K562 (cell line): ENCODE results near the gene CELA3B. TPM values are rescaled to one million over a fixed set of nuclear protein-coding genes. Genes with fewer than 3 reads are reported as not detected.

Experiments used
- ATAC-seq: fragments of 200-7000 bp; cut with Tn5 transposase; 3 replicates; pipeline ENCODE4 v1.9.1; 2020; ENCODE audit warnings: moderate library complexity
- BruUV-seq: library from RNA; stranded (reverse); fragments of 400-500 nt; replicated peaks from 2 replicates; lab custom pipeline; 2021; lab: Mats Ljungman, UMichigan
- CTCF ChIA-PET: fragments of 300-600 bp; formaldehyde crosslinking; extraction: SDS; loops from one replicate; lab custom pipeline; 2021; ENCODE audit warnings: low intra/inter-chr PET ratio; lab: Yijun Ruan, JAX
- POLR2A ChIA-PET: fragments of 300-600, 350-650 bp; sonication (Branson Sonifier 250); formaldehyde crosslinking; extraction: SDS; loops from one replicate; lab custom pipeline; 2021; ENCODE audit warnings: antibody characterized with exemption, inconsistent platforms; lab: Yijun Ruan, JAX
- DNase-seq, 4 experiments: peaks; one replicate each; pipeline versions ENCODE4 v3.0.0 to v3.0.0-alpha.2; 2011 to 2018; ENCODE audit warnings: low spot score in 3 of 4, mixed read lengths in 3 of 4; ENCODE audit errors: extremely low read depth in 1 of 4
- FAIRE-seq: peaks from 2 replicates; lab custom pipeline; 2011; peaks lifted over from hg19 to GRCh38; lab: Jason Lieb, UNC
- H2AFZ ChIP-seq: 2 replicates; pipeline ENCODE4 v1.6.0; 2011; ENCODE audit warnings: low read depth, low read length, control low read depth, inconsistent platforms
- H3K27ac ChIP-seq: fragments of 200-600 bp; 3 replicates; pipeline ENCODE4 v1.8.0; 2011; ENCODE audit warnings: low read depth, mild to moderate bottlenecking, control low read depth, inconsistent platforms, low read length, moderate library complexity, mixed read lengths; ENCODE audit errors: extremely low read depth
- H3K27me3 ChIP-seq, 2 experiments: fragments of 300-600 bp in 1 of 2; 2 replicates in 1 of 2; 3 replicates in 1 of 2; pipeline versions ENCODE4 v1.6.0 to v1.8.0; 2011; ENCODE audit warnings: inconsistent platforms in 2 of 2, low read length in 2 of 2, mild to moderate bottlenecking in 1 of 2, mixed read lengths in 1 of 2, moderate library complexity in 1 of 2; ENCODE audit not compliant: control insufficient read depth in 2 of 2, insufficient read depth in 2 of 2
- H3K36me3 ChIP-seq: fragments of 300-600 bp; 3 replicates; pipeline ENCODE4 v1.8.0; 2011; ENCODE audit warnings: mild to moderate bottlenecking, low read length, inconsistent platforms; ENCODE audit not compliant: control insufficient read depth, insufficient read depth
- H3K4me1 ChIP-seq, 2 experiments: fragments of 200-600 bp in 1 of 2; replicated peaks in 1 of 2; 2 replicates in 1 of 2; 3 replicates in 1 of 2; pipeline versions ENCODE4 v1.5.1 to v1.8.0; 2011; ENCODE audit warnings: inconsistent platforms in 2 of 2, low read length in 2 of 2, mild to moderate bottlenecking in 1 of 2, mixed read lengths in 1 of 2, moderate library complexity in 1 of 2; ENCODE audit not compliant: control insufficient read depth in 2 of 2, insufficient read depth in 2 of 2
- H3K4me2 ChIP-seq: 2 replicates; pipeline ENCODE4 v1.6.1; 2011; ENCODE audit warnings: low read length, control low read depth, inconsistent platforms, mixed read lengths; ENCODE audit not compliant: insufficient read depth
- H3K4me3 ChIP-seq: fragments of 200-600 bp; sonication (generic), shearing (Covaris generic); 2 replicates; pipeline ENCODE4 v1.5.1; 2016; ENCODE audit warnings: control low read depth, inconsistent platforms
- H3K79me2 ChIP-seq: fragments of 200-600 bp; 3 replicates; pipeline ENCODE4 v1.8.0; 2011; ENCODE audit warnings: low read length, inconsistent platforms; ENCODE audit not compliant: control insufficient read depth, insufficient read depth
- H3K9ac ChIP-seq, 2 experiments: 2 replicates each; pipeline versions ENCODE4 v1.6.0 to v1.6.1; 2011; ENCODE audit warnings: low read depth in 2 of 2, low read length in 2 of 2, control low read depth in 1 of 2, inconsistent platforms in 1 of 2, mild to moderate bottlenecking in 1 of 2, mixed read lengths in 1 of 2; ENCODE audit not compliant: insufficient read depth in 1 of 2
- H3K9me1 ChIP-seq: one replicate; pipeline ENCODE4 v1.6.0; 2011; ENCODE audit warnings: inconsistent platforms, mild to moderate bottlenecking, low read length, moderate library complexity; ENCODE audit not compliant: control insufficient read depth, insufficient read depth
- H3K9me3 ChIP-seq: replicated peaks from 2 replicates; pipeline ENCODE4 v1.5.1; 2011; ENCODE audit warnings: low read depth, low read length, inconsistent platforms; ENCODE audit not compliant: control insufficient read depth, insufficient read depth
- H4K20me1 ChIP-seq: replicated peaks from 2 replicates; pipeline ENCODE4 v1.6.1; 2011; ENCODE audit warnings: low read length, inconsistent platforms, mixed read lengths; ENCODE audit not compliant: control insufficient read depth, insufficient read depth
- ARID4B ChIP-seq: sonication (generic); formaldehyde crosslinking; IDR thresholded peaks from 2 replicates; pipeline ENCODE4 v1.8.0; 2022; ENCODE audit warnings: mild to moderate bottlenecking, missing genetic modification reagents
- CTBP1 ChIP-seq: fragments of 450-650 bp; IDR thresholded peaks from 2 replicates; pipeline ENCODE4 v1.6.1; 2016; ENCODE audit warnings: borderline replicate concordance
- ELF1 ChIP-seq: fragments of 200-800 bp; sonication (Bioruptor generic); IDR thresholded peaks from 2 replicates; pipeline ENCODE4 v1.6.1; 2016; ENCODE audit warnings: missing genetic modification characterization, missing compliant biosample characterization
- HMBOX1 ChIP-seq: sonication (generic); IDR thresholded peaks from 2 replicates; pipeline ENCODE4 v1.6.1; 2016
- KDM5B ChIP-seq: fragments of 200-600 bp; sonication (generic); IDR thresholded peaks from 2 replicates; pipeline ENCODE4 v1.6.1; 2012; ENCODE audit warnings: low read depth, mild to moderate bottlenecking, moderate library complexity, low read length, control low read depth, inconsistent platforms; ENCODE audit not compliant: insufficient replicate concordance
- NEUROD1 ChIP-seq: fragments of 150-350 bp; IDR thresholded peaks from 2 replicates; pipeline ENCODE4 v1.6.1; 2014; ENCODE audit warnings: borderline replicate concordance, low read length, low read depth; ENCODE audit not compliant: partially characterized antibody
- NKRF ChIP-seq: fragments of 450-650 bp; IDR thresholded peaks from 2 replicates; pipeline ENCODE4 v1.6.1; 2016; ENCODE audit warnings: borderline replicate concordance
- POLR2AphosphoS2 ChIP-seq: IDR thresholded peaks from 2 replicates; pipeline ENCODE4 v1.6.1; 2012; ENCODE audit warnings: low read length, improper control_type of control experiment
- SOX6 ChIP-seq: fragments of 450-650 bp; IDR thresholded peaks from 2 replicates; pipeline ENCODE4 v1.6.1; 2014; ENCODE audit warnings: mild to moderate bottlenecking
- TAF1 ChIP-seq: IDR thresholded peaks from 2 replicates; pipeline ENCODE4 v1.6.1; 2011; ENCODE audit warnings: mild to moderate bottlenecking, low read length, moderate library complexity; ENCODE audit not compliant: insufficient read depth, control insufficient read depth, severe bottlenecking; ENCODE audit errors: extremely low read depth
- ZFP30 ChIP-seq: fragments of 250-450 bp; sonication (Bioruptor Pico); IDR thresholded peaks from 2 replicates; pipeline ENCODE4 v1.8.0; 2022; ENCODE audit warnings: moderate library complexity, mild to moderate bottlenecking, inconsistent platforms, borderline replicate concordance
- ZFP36 ChIP-seq: fragments of 150-350 bp; IDR thresholded peaks from 2 replicates; pipeline ENCODE4 v1.6.1; 2018; ENCODE audit warnings: low read length, low read depth; ENCODE audit not compliant: partially characterized antibody
- ZNF778 ChIP-seq: fragments of 450-650 bp; formaldehyde crosslinking; IDR thresholded peaks from 2 replicates; pipeline ENCODE4 v1.4.0; 2020; ENCODE audit warnings: mild to moderate bottlenecking, moderate library complexity
- WGBS: fragments of 100-300 bp; shearing (Covaris generic); methylation state at CpG from one replicate; pipeline ENCODE4 v1.1.6; 2016; ENCODE audit warnings: low coverage, mixed read lengths; ENCODE audit not compliant: insufficient coverage; ENCODE audit errors: missing lambda C conversion rate; 5-methylcytosine and 5-hydroxymethylcytosine counted together
- in situ Hi-C: fragments of 300-500 bp; cut with MboI; formaldehyde crosslinking; loops from 4 replicates; pipeline ENCODE4 v1.15.0; 2018; ENCODE audit warnings: inconsistent platforms, mixed read lengths
- intact Hi-C: fragments of 100-400 bp; cut with micrococcal nuclease; formaldehyde crosslinking; loops from 2 replicates; pipeline ENCODE4 v1.14.2; 2022
- polyA plus RNA-seq, 8 experiments: library from polyadenylated mRNA; depleted of rRNA in 4 of 8; stranded (reverse) in 5 of 8; unstranded in 3 of 8; fragments of >200 nt; fragmentation: Nextera tagmentation in 2 of 8; fragmentation: Illumina TruSeq in 1 of 8; extraction: Ambion mirVana in 2 of 8; extraction: Trizol in 1 of 8; gene quantifications; 2 replicates each; pipeline versions ENCODE4 v1.2.1 to v1.2.3, GENCODE V29; 2011 to 2014; ENCODE audit warnings: inconsistent platforms in 1 of 8, missing spikeins in 1 of 8
- total RNA-seq, 7 experiments: library from RNA; depleted of rRNA in 6 of 7; stranded (reverse); fragments of >200 nt in 6 of 7; fragmentation: Illumina TruSeq in 2 of 7; extraction: Trizol in 2 of 7; gene quantifications; 2 replicates each; pipeline versions ENCODE4 v1.2.1 to v1.2.3, GENCODE V29; 2011 to 2021; ENCODE audit warnings: low replicate concordance in 1 of 7

CELA3B gene
- total and polyA plus RNA-seq, 9 of the 15 experiments (the other 6 are each of a cell fraction or from before 2014, with no cell fraction given): 3.1 TPM; not detected in 8

GRCh38 chr1:21938732-21939538 is 37.9 kb upstream of the CELA3B start:
- FAIRE-seq: no peak
- no peaks in the 10 kb centered on the region for H3K9me1 ChIP-seq
- DNase-seq: peak in 2 of 4 experiments; percentile 52 to 54
- H3K27me3 ChIP-seq: no peaks in the 10 kb centered on the region
- POLR2A ChIA-PET: interaction anchor here (0.7 to 1.8 kb wide), 7 partner anchors 10 to 374 kb away, joined by 3 to 10 read pairs (median 4); no protein-coding TSS in a partner anchor
- intact Hi-C loops: no loop called here
- peaks cover 29% of the 10 kb centered on the region for H3K79me2 ChIP-seq
- H3K4me2 ChIP-seq: 0 out of 2 replicates have a peak overlapping the region, but pooled peaks have one; percentile 2
- peaks cover 10% of the 10 kb centered on the region; the same call in 1 of the 3 replicates for H3K36me3 ChIP-seq
- H3K4me1 ChIP-seq: peaks cover 70 to 77% of the 10 kb centered on the region in 2 experiments
- in situ Hi-C loops: no loop called here
- no peak for ATAC-seq
- 32% methylated on average over 11 of the region's 11 CpGs for WGBS
- no peak overlapping the region for H3K27ac ChIP-seq
- no peaks in the 10 kb centered on the region for H3K9me3 ChIP-seq
- CTCF ChIA-PET: no interaction called here
- H3K4me3 ChIP-seq: no peak overlapping the region
- BruUV-seq: no TSS peak
- peak overlapping the region; percentile 36 for H2AFZ ChIP-seq
- no peaks in the 10 kb centered on the region for H4K20me1 ChIP-seq
- H3K9ac ChIP-seq: peak overlapping the region in 1 of 2 experiments; percentile 73; a peak in 1 of 4 replicates
- TF ChIP-seq CTBP1 (peak; percentile 42; the same call in 1 of the 2 replicates), ARID4B (CRISPR knock-in tag) (no peak), KDM5B (peak; percentile 22), NEUROD1 (no peak), ZFP30 (CRISPR knock-in tag) (no peak), SOX6 (peak; percentile 91), HMBOX1 (no peak), TAF1 (no peak), ZFP36 (peak; percentile 14), ELF1 (0 out of 2 replicates have a peak, but pooled peaks have one; percentile 20), ZNF778 (no peak), POLR2AphosphoS2 (no peak), NKRF (no peak)
